Loucy (cell line): ENCODE results near the gene PAX5.

ENCODE experiments used
- H2AFZ ChIP-seq: fragments of 200-600 bp; sonication (generic); 2 replicates; pipeline ENCODE4 v1.6.0; 2016; ENCODE audit warnings: antibody characterized with exemption, mild to moderate bottlenecking, low read length, moderate library complexity
- H3F3A ChIP-seq: fragments of 200-600 bp; 2 replicates; pipeline ENCODE4 v1.6.0; 2016; ENCODE audit warnings: antibody characterized with exemption, low read depth, mild to moderate bottlenecking
- H3K27me3 ChIP-seq: fragments of 200-600 bp; sonication (generic); 2 replicates; pipeline ENCODE4 v1.6.1; 2014; ENCODE audit warnings: low read length, mild to moderate bottlenecking; ENCODE audit not compliant: insufficient read depth, poor library complexity, severe bottlenecking
- H3K36me3 ChIP-seq: fragments of 200-600 bp; sonication (generic); 2 replicates; pipeline ENCODE4 v1.6.1; 2016; ENCODE audit warnings: low read length; ENCODE audit not compliant: insufficient read depth
- H3K4me1 ChIP-seq: fragments of 200-600 bp; sonication (generic); 2 replicates; pipeline ENCODE4 v1.5.1; 2014; ENCODE audit warnings: low read length, mild to moderate bottlenecking; ENCODE audit not compliant: insufficient read depth, poor library complexity, severe bottlenecking
- H3K4me2 ChIP-seq: fragments of 200-600 bp; sonication (generic); 2 replicates; pipeline ENCODE4 v1.6.0; 2014; ENCODE audit warnings: antibody characterized with exemption, low read length, low read depth, mild to moderate bottlenecking; ENCODE audit not compliant: poor library complexity, severe bottlenecking
- H3K4me3 ChIP-seq: fragments of 200-600 bp; sonication (generic); 2 replicates; pipeline ENCODE4 v1.5.1; 2014; ENCODE audit warnings: low read length, mild to moderate bottlenecking, mixed read lengths; ENCODE audit not compliant: poor library complexity, severe bottlenecking
- H3K79me2 ChIP-seq: fragments of 200-600 bp; sonication (generic); 2 replicates; pipeline ENCODE4 v1.6.1; 2014; ENCODE audit warnings: low read length; ENCODE audit not compliant: insufficient read depth
- H3K9ac ChIP-seq: fragments of 200-600 bp; sonication (generic); 2 replicates; pipeline ENCODE4 v1.6.0; 2014; ENCODE audit warnings: mild to moderate bottlenecking, low read depth, low read length, moderate library complexity; ENCODE audit not compliant: poor library complexity, severe bottlenecking
- H3K9me2 ChIP-seq: fragments of 200-600 bp; sonication (generic); replicated peaks from 2 replicates; pipeline ENCODE4 v1.6.1; 2016; ENCODE audit warnings: low read depth, low read length, mixed read lengths
- H3K9me3 ChIP-seq: fragments of 200-600 bp; sonication (generic); 2 replicates; pipeline ENCODE4 v1.6.1; 2014; ENCODE audit warnings: mild to moderate bottlenecking, antibody characterized with exemption, low read length, low read depth; ENCODE audit not compliant: insufficient read depth
- H4K20me1 ChIP-seq: fragments of 200-600 bp; sonication (generic); 2 replicates; pipeline ENCODE4 v1.6.0; 2014; ENCODE audit warnings: antibody characterized with exemption, low read length, mild to moderate bottlenecking; ENCODE audit not compliant: insufficient read depth, poor library complexity, severe bottlenecking
- EZH2phosphoT487 ChIP-seq: fragments of 200-600 bp; IDR thresholded peaks from 2 replicates; pipeline ENCODE4 v1.6.1; 2018; ENCODE audit warnings: antibody characterized with exemption, mild to moderate bottlenecking, moderate library complexity, borderline replicate concordance
- TF ChIP-seq, protein P1 (sequence below): fragments of 200-600 bp; sonication (generic); conservative IDR thresholded peaks from 2 replicates; pipeline ENCODE4 v1.5.1; 2014; ENCODE audit warnings: mild to moderate bottlenecking, antibody characterized with exemption, low read length

PAX5 gene

GRCh38 chr9:36847781-36848673 is 186.0 kb downstream of the PAX5 start:
- Histone ChIP-seq H3K9me2 (no peaks in the 10 kb centered on the region), H3K4me3 (no peak overlapping the region), H3K4me2 (no peak overlapping the region), H4K20me1 (no peaks in the 10 kb centered on the region), H3K79me2 (no peaks in the 10 kb centered on the region), H2AFZ (no peak overlapping the region), H3K9me3 (no peaks in the 10 kb centered on the region), H3K27me3 (no peaks in the 10 kb centered on the region), H3F3A (no peaks in the 10 kb centered on the region), H3K36me3 (no peaks in the 10 kb centered on the region), H3K9ac (no peak overlapping the region), H3K4me1 (no peaks in the 10 kb centered on the region)
- TF ChIP-seq, protein P1, sequence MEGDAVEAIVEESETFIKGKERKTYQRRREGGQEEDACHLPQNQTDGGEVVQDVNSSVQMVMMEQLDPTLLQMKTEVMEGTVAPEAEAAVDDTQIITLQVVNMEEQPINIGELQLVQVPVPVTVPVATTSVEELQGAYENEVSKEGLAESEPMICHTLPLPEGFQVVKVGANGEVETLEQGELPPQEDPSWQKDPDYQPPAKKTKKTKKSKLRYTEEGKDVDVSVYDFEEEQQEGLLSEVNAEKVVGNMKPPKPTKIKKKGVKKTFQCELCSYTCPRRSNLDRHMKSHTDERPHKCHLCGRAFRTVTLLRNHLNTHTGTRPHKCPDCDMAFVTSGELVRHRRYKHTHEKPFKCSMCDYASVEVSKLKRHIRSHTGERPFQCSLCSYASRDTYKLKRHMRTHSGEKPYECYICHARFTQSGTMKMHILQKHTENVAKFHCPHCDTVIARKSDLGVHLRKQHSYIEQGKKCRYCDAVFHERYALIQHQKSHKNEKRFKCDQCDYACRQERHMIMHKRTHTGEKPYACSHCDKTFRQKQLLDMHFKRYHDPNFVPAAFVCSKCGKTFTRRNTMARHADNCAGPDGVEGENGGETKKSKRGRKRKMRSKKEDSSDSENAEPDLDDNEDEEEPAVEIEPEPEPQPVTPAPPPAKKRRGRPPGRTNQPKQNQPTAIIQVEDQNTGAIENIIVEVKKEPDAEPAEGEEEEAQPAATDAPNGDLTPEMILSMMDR: no peak
- no peak for TF ChIP-seq EZH2phosphoT487

GRCh38 chr9:36846621-36847020 is 187.4 kb downstream of the PAX5 start:
- no peaks in the 10 kb centered on the region for H3K36me3 ChIP-seq
- H3K4me2 ChIP-seq: no peak overlapping the region
- no peaks in the 10 kb centered on the region for H3K79me2 ChIP-seq
- H4K20me1 ChIP-seq: no peaks in the 10 kb centered on the region
- no peak overlapping the region for H3K4me3 ChIP-seq
- no peak overlapping the region for H3K9ac ChIP-seq
- H2AFZ ChIP-seq: no peak overlapping the region
- no peaks in the 10 kb centered on the region for H3K9me3 ChIP-seq
- no peaks in the 10 kb centered on the region for H3F3A ChIP-seq
- H3K27me3 ChIP-seq: no peaks in the 10 kb centered on the region
- TF ChIP-seq, protein P1: no peak
- TF ChIP-seq EZH2phosphoT487: no peak
- H3K4me1 ChIP-seq: peaks cover 4% of the 10 kb centered on the region
- no peaks in the 10 kb centered on the region for H3K9me2 ChIP-seq

DNA sequence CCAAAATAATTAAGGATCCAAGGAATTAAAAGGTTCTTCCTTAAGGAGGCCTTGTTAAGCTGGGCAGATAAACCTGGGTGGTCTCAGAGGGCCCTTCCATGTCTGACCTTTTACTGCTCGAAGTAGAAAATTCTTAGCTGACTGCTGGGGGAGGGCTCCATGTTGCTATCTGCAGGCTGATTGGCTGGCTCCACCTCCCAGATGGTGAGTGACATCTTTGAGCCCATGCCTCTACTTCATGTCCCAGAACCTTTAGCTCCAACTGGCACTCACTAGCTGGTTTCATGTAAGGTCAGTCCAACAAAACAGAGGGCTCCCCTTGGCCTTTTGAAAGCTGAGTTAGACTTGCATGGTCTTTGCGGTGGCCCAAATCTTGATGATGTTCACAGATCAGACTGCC is 188.2 kb downstream of the PAX5 start:
- peaks cover 4% of the 10 kb centered on the region for H3K4me1 ChIP-seq
- H3K27me3 ChIP-seq: no peaks in the 10 kb centered on the region
- H3F3A ChIP-seq: no peaks in the 10 kb centered on the region
- H4K20me1 ChIP-seq: no peaks in the 10 kb centered on the region
- no peak overlapping the region for H2AFZ ChIP-seq
- no peaks in the 10 kb centered on the region for H3K79me2 ChIP-seq
- H3K4me2 ChIP-seq: no peak overlapping the region
- H3K9me2 ChIP-seq: no peaks in the 10 kb centered on the region
- no peaks in the 10 kb centered on the region for H3K9me3 ChIP-seq
- H3K4me3 ChIP-seq: no peak overlapping the region
- TF ChIP-seq EZH2phosphoT487: no peak
- TF ChIP-seq, protein P1: no peak
- H3K9ac ChIP-seq: no peak overlapping the region
- H3K36me3 ChIP-seq: no peaks in the 10 kb centered on the region
